ENCODE results near the gene SLC7A5. TPM values are rescaled to one million over a fixed set of nuclear protein-coding genes. Genes with fewer than 3 reads are reported as not detected.
"Not testable (repeated sequence)": the region's sequence is repeated elsewhere in the genome, so short reads cannot be mapped to it uniquely, and the experiment has no call there.

Gene SLC7A5
- total and polyA plus RNA-seq, 2 of the 13 experiments (the other 11 are each of a cell fraction or from before 2014, with no cell fraction given), result 79.6 to 155 TPM

DNA sequence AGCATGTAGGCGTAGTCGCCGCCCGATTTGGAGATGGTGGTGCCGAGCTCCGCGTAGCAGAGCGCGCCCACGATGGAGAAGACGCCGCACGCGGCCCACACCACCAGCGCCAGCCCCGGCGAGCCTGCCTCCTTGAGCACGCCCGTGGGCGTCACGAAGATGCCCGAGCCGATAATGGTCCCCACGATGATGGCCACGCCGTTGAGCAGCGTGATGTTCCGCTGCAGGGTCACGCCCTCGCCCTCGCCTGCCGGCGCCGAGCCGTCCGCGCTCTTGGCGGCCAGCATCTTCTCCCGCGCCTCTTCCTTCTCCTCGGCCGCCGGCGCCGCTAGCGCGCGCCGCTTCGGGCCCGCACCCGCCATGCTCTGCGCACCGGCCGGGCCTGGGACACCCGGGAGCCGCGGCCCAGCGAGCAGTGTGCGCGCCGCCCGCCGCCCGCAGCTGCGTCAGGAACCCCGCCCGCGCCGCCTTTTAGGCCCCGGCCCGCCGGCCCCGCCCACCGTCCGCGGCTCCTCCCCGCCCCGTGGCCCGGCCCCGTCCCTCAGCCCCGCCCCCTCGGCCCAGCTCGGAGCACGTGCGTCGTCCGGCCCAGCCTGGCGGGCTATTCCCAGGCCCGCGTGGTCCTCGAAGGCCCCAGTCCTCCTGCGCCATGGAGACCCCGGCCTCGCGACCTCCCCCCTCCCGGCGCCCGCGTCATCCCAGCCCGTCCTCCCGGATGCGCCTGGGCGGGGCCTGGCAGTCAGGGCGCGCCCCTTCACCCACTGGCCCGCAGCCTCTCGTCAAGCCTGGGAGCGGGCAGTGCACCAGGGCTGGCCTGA lies at the start of gene SLC7A5 (continued):
- TF ChIP-seq, protein P1, sequence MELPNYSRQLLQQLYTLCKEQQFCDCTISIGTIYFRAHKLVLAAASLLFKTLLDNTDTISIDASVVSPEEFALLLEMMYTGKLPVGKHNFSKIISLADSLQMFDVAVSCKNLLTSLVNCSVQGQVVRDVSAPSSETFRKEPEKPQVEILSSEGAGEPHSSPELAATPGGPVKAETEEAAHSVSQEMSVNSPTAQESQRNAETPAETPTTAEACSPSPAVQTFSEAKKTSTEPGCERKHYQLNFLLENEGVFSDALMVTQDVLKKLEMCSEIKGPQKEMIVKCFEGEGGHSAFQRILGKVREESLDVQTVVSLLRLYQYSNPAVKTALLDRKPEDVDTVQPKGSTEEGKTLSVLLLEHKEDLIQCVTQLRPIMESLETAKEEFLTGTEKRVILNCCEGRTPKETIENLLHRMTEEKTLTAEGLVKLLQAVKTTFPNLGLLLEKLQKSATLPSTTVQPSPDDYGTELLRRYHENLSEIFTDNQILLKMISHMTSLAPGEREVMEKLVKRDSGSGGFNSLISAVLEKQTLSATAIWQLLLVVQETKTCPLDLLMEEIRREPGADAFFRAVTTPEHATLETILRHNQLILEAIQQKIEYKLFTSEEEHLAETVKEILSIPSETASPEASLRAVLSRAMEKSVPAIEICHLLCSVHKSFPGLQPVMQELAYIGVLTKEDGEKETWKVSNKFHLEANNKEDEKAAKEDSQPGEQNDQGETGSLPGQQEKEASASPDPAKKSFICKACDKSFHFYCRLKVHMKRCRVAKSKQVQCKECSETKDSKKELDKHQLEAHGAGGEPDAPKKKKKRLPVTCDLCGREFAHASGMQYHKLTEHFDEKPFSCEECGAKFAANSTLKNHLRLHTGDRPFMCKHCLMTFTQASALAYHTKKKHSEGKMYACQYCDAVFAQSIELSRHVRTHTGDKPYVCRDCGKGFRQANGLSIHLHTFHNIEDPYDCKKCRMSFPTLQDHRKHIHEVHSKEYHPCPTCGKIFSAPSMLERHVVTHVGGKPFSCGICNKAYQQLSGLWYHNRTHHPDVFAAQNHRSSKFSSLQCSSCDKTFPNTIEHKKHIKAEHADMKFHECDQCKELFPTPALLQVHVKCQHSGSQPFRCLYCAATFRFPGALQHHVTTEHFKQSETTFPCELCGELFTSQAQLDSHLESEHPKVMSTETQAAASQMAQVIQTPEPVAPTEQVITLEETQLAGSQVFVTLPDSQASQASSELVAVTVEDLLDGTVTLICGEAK (IDR thresholded peaks at IDR 0.05), result not testable (repeated sequence)
- TF ChIP-seq, protein P1 (CRISPR knock-in tag; IDR thresholded peaks at IDR 0.05), result peak; percentile 89
- TF ChIP-seq, protein P2, sequence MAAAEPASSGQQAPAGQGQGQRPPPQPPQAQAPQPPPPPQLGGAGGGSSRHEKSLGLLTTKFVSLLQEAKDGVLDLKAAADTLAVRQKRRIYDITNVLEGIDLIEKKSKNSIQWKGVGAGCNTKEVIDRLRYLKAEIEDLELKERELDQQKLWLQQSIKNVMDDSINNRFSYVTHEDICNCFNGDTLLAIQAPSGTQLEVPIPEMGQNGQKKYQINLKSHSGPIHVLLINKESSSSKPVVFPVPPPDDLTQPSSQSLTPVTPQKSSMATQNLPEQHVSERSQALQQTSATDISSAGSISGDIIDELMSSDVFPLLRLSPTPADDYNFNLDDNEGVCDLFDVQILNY (CRISPR knock-in tag; conservative IDR thresholded peaks at IDR 0.05), result peak; percentile 52; the same call in 1 of the 2 replicates
- TF ChIP-seq SNAI1 (CRISPR knock-in tag; IDR thresholded peaks at IDR 0.05; ENCODE audit: borderline replicate concordance), result peak; percentile 78; the same call in 1 of the 2 replicates
- TF ChIP-seq FOXC1 (CRISPR knock-in tag; IDR thresholded peaks at IDR 0.05; ENCODE audit: borderline replicate concordance), result peak; percentile 94
- TF ChIP-seq, protein P3, sequence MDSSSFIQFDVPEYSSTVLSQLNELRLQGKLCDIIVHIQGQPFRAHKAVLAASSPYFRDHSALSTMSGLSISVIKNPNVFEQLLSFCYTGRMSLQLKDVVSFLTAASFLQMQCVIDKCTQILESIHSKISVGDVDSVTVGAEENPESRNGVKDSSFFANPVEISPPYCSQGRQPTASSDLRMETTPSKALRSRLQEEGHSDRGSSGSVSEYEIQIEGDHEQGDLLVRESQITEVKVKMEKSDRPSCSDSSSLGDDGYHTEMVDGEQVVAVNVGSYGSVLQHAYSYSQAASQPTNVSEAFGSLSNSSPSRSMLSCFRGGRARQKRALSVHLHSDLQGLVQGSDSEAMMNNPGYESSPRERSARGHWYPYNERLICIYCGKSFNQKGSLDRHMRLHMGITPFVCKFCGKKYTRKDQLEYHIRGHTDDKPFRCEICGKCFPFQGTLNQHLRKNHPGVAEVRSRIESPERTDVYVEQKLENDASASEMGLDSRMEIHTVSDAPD (CRISPR knock-in tag; IDR thresholded peaks at IDR 0.05), result 0 out of 2 replicates have a peak, but pooled peaks have one; percentile 43
- TF ChIP-seq, protein P4, sequence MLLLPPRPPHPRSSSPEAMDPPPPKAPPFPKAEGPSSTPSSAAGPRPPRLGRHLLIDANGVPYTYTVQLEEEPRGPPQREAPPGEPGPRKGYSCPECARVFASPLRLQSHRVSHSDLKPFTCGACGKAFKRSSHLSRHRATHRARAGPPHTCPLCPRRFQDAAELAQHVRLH (CRISPR knock-in tag; IDR thresholded peaks at IDR 0.05; ENCODE audit: borderline replicate concordance, low read depth), result peak; percentile 92
- TF ChIP-seq ZNF83 (CRISPR knock-in tag; IDR thresholded peaks at IDR 0.05; ENCODE audit: borderline replicate concordance), result peak; percentile 61; the same call in 1 of the 2 replicates
- 0 out of 2 replicates have a peak, but pooled peaks have one; percentile 7 for TF ChIP-seq ARID2 (CRISPR knock-in tag; IDR thresholded peaks at IDR 0.05; ENCODE audit: borderline replicate concordance)
- peak; percentile 90; the same call in 1 of the 2 replicates for TF ChIP-seq ZFP41 (CRISPR knock-in tag; IDR thresholded peaks at IDR 0.05; ENCODE audit: borderline replicate concordance)
- TF ChIP-seq, protein P5, sequence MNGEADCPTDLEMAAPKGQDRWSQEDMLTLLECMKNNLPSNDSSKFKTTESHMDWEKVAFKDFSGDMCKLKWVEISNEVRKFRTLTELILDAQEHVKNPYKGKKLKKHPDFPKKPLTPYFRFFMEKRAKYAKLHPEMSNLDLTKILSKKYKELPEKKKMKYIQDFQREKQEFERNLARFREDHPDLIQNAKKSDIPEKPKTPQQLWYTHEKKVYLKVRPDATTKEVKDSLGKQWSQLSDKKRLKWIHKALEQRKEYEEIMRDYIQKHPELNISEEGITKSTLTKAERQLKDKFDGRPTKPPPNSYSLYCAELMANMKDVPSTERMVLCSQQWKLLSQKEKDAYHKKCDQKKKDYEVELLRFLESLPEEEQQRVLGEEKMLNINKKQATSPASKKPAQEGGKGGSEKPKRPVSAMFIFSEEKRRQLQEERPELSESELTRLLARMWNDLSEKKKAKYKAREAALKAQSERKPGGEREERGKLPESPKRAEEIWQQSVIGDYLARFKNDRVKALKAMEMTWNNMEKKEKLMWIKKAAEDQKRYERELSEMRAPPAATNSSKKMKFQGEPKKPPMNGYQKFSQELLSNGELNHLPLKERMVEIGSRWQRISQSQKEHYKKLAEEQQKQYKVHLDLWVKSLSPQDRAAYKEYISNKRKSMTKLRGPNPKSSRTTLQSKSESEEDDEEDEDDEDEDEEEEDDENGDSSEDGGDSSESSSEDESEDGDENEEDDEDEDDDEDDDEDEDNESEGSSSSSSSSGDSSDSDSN (CRISPR knock-in tag; IDR thresholded peaks at IDR 0.05), result 0 out of 2 replicates have a peak, but pooled peaks have one; percentile 74
- peak; percentile 58; the same call in 1 of the 2 replicates for TF ChIP-seq RFXAP (CRISPR knock-in tag; IDR thresholded peaks at IDR 0.05; ENCODE audit: borderline replicate concordance)
- peak; percentile 57 for TF ChIP-seq NFKBIZ (CRISPR knock-in tag; IDR thresholded peaks at IDR 0.05)
